ENCODE measurements around the gene UGT2B11. TPM values are rescaled to one million over a fixed set of nuclear protein-coding genes. Genes with fewer than 3 reads are reported as not detected.
"Not testable (repeated sequence)": the region's sequence is repeated elsewhere in the genome, so short reads cannot be mapped to it uniquely, and the experiment has no call there.

The UGT2B11 gene
- total RNA-seq, 1 experiment from 2014 or later, result not detected

DNA sequence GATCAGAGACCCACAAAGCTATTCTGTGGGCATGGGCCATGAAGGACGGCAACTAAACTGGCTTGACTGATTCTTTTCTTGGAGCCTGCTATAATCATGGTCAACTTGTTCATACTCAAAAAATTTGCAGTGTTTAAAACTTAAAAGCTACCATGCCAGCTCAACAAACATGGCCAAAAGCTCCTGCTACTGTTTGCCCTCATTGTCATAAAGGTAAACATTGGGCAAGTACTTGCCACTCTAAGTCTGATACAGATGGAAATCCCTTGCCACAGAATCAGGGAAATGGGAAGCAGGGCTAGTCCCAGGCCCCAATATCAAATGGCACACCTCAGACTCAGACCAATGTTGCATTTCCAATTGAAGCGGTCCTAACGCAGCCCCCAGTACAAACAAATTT is 20.4 kb downstream of the UGT2B11 start:
- no peaks in the 10 kb centered on the region for H3K36me3 ChIP-seq
- H3K9me3 ChIP-seq (replicated peaks), result no peaks in the 10 kb centered on the region
- H3K27ac ChIP-seq, result no peak overlapping the region
- no peaks in the 10 kb centered on the region for H3K4me1 ChIP-seq (replicated peaks)
- DNase-seq (ENCODE audit: low read depth in 1 of 2, low spot score in 2 of 2), result no peak
- H3K27me3 ChIP-seq (replicated peaks), result no peaks in the 10 kb centered on the region
- H3K4me3 ChIP-seq, result no peak overlapping the region

DNA sequence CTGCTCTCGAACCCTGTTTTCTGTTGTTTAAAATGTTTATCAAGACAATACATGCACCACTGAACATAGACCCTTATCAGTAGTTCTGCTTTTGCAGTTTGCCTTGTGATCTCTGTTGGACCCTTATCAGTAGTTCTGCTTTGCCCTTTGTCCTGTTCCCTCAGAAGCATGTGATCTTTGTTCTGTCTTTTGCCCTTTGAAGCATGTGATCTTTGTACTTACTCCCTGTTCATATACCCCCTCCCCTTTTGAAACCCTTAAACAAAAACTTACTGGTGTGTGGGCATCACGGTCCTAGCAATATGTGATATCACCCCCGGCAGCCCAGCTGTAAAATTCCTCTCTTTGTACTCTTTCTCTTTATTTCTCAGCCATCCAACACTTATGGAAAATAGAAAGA is 22.6 kb downstream of the UGT2B11 start:
- not testable (repeated sequence) for DNase-seq (ENCODE audit: low read depth in 1 of 2, low spot score in 2 of 2)

DNA sequence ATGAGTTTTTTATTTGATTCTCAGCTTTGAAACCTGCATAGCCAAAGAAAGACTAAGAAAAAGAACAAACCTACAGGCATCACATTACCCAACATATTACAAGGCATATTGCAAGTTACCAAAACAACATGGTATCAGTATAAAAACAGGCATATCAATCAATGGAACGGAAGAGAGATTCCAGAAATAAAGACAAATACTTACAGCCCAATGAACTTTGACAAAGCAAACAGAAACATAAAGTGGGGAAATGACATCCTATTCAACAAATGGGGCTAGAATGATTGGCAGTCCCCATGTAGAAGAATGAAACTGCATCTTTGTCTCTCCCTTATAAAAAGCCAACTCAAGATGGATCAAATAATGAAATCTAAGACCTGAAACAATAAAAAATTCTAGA is 23.9 kb downstream of the UGT2B11 start:
- H3K9me3 ChIP-seq (replicated peaks); H3K27me3 ChIP-seq (replicated peaks); H3K27ac ChIP-seq; H3K4me1 ChIP-seq (replicated peaks); H3K4me3 ChIP-seq; DNase-seq (ENCODE audit: low read depth in 1 of 2, low spot score in 2 of 2); H3K36me3 ChIP-seq: not testable (repeated sequence)

More for the DNA sequence above, 22.6 kb downstream of the UGT2B11 start:
- not testable (repeated sequence) for H3K27me3 ChIP-seq (replicated peaks); H3K9me3 ChIP-seq (replicated peaks); H3K4me1 ChIP-seq (replicated peaks); H3K36me3 ChIP-seq; H3K27ac ChIP-seq; H3K4me3 ChIP-seq

DNA sequence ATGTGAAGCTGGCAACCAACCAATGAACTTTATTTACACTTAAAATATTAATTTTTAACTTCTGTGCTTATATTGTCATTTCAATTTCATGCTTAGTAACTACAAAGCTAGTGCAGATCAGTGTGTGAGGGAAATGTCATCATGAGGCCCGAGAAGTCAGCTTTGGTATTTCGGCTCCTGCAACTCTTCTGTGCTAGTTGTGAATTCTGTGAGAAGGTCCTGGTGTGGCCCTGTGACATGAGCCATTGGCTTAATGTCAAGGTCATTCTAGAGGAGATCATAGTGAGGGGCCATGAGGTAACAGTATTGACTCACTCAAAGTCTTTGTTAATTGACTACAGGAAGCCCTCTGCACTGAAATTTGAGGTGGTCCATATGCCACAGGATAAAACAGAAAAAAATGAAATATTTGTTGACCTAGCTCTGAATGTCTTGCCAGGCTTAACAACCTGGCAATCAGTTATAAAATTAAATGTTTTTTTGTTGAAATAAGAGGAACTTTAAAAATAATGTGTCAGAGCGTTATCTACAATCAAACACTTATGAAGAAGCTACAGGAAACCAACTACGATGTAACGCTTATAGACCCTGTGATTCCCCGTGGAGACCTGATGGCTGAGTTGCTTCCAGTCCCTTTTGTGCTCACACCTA is 32.9 kb downstream of the UGT2B11 start:
- H3K36me3 ChIP-seq; DNase-seq (ENCODE audit: low read depth in 1 of 2, low spot score in 2 of 2); H3K27ac ChIP-seq; H3K4me3 ChIP-seq; H3K9me3 ChIP-seq (replicated peaks); H3K4me1 ChIP-seq (replicated peaks); H3K27me3 ChIP-seq (replicated peaks): not testable (repeated sequence)

DNA sequence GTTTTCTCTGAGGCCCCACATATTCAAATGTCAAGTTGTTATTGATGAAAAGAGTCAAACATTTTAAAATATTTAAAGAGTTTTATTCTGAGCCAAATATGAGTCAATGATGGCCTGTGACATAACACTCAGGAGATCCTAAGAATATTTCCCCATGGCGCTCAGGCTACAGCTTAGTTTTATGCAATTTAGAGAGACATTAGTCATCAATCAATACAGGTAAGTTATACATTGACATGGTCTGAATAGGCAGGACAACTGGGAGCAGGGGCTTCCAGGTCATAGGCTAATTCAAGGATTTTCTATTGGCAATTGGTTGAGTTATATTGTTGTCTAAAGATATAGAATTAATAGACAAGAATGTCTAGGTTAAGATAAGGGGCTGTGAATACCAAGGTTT is 34.7 kb downstream of the UGT2B11 start:
- H3K9me3 ChIP-seq (replicated peaks); H3K36me3 ChIP-seq; H3K27ac ChIP-seq; H3K27me3 ChIP-seq (replicated peaks); H3K4me3 ChIP-seq; DNase-seq (ENCODE audit: low read depth in 1 of 2, low spot score in 2 of 2); H3K4me1 ChIP-seq (replicated peaks): not testable (repeated sequence)

DNA sequence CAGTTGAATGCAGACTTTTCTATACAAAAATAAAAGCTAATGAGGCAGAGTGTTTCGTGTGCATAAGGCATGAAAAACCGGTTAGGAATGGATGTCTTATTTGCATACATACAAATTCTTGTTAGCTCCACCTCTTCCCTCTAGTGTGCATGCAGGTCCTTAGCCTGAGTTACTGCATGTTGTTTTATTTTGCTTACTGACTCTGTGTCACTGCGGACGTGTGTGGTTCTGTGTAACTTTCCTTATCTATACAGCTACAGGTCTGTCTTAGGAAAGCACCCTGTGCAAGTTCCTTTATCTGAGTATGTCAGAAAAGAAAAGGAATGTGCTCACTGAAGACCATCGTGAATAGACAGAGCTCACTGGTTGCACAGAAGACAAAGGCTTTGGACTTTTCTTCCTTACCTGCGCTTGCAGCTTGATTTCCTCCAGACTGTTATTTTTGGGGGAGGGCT is 35.8 kb downstream of the UGT2B11 start:
- not testable (repeated sequence) for DNase-seq (ENCODE audit: low read depth in 1 of 2, low spot score in 2 of 2); H3K4me3 ChIP-seq; H3K36me3 ChIP-seq; H3K4me1 ChIP-seq (replicated peaks); H3K27me3 ChIP-seq (replicated peaks); H3K27ac ChIP-seq; H3K9me3 ChIP-seq (replicated peaks)

DNA sequence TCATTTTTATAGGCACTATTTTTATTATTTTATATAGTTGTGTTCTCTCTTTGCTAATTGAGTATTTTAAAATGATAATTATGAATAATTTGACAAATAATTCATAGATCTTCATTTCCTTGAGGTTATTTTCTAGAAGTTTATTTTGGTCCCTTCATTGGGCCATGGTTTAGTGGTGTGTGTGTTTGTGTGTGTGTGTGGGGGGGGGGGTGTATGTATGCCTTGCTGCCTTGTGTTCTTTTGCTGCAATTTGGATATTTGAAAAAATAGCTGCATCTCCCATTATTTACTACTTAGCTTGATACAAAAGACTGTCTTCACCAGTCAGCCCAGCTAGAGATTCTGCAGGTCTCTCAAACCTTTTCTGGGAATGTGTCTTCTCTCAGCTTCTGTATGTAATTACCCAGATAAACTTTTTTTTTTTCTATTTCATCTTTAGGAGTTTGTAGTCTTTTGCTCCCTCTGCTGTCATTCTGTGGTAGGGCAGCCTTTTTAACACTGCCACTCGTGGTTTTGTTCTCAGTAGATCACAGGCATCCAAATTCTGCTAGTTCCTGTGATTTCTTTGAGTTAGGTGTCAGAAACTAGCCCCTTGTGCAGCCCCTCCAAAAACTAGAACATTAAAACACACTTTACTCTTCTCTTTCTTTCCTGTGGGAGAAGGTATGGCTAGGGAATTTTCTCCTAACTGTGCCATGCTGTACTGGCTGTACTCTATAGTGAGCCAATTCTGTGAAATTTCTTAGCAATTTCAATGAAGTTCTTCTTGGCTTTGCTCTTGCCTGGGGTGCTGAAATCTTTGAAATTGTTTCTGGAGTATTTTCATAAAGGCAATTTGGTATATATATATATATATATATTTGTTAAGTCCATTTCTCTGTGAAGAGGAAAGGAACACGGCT is 44.1 kb downstream of the UGT2B11 start:
- H3K4me1 ChIP-seq (replicated peaks); H3K4me3 ChIP-seq; H3K9me3 ChIP-seq (replicated peaks); H3K36me3 ChIP-seq; H3K27me3 ChIP-seq (replicated peaks); H3K27ac ChIP-seq: not testable (repeated sequence)
- DNase-seq (ENCODE audit: low read depth in 1 of 2, low spot score in 2 of 2), result peak in 1 of 2 experiments; percentile 50

- H3K4me3 ChIP-seq; DNase-seq (ENCODE audit: low read depth in 1 of 2, low spot score in 2 of 2); H3K4me1 ChIP-seq (replicated peaks); H3K9me3 ChIP-seq (replicated peaks); H3K27me3 ChIP-seq (replicated peaks); H3K36me3 ChIP-seq; H3K27ac ChIP-seq: not testable (repeated sequence)
Measured at GRCh38 chr4:69169171-69169570, 45.4 kb downstream of the UGT2B11 start.

- H3K9me3 ChIP-seq (replicated peaks), result no peaks in the 10 kb centered on the region
- no peak overlapping the region for H3K4me3 ChIP-seq
- no peak for DNase-seq (ENCODE audit: low read depth in 1 of 2, low spot score in 2 of 2)
- H3K36me3 ChIP-seq, result no peaks in the 10 kb centered on the region
- no peaks in the 10 kb centered on the region for H3K4me1 ChIP-seq (replicated peaks)
- H3K27ac ChIP-seq, result no peak overlapping the region
- no peaks in the 10 kb centered on the region for H3K27me3 ChIP-seq (replicated peaks)
Measured at GRCh38 chr4:69167300-69167699, 47.2 kb downstream of the UGT2B11 start.

GRCh38 chr4:69166376-69166775 is 48.2 kb downstream of the UGT2B11 start:
- not testable (repeated sequence) for H3K9me3 ChIP-seq (replicated peaks); H3K27ac ChIP-seq; H3K27me3 ChIP-seq (replicated peaks); H3K4me3 ChIP-seq; H3K36me3 ChIP-seq; H3K4me1 ChIP-seq (replicated peaks); DNase-seq (ENCODE audit: low read depth in 1 of 2, low spot score in 2 of 2)

DNA sequence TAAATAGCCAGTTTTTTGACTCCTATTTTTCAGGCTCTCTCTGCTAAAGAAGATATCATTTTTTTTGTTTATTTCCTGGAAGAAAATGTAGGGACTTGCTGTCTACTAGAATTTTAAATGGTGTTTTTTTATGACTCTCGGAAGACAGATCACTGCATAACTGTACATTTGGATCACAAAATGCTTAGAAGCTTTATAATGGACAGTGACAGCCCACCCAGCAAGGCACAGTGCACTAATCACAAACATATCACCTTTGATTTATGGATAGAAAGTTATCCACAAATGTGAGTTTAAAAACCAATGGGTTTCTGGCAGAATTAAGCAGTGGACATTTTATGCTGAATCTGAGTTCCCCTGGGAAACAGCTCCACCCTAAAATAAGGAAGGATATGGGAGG is 48.8 kb downstream of the UGT2B11 start:
- not testable (repeated sequence) for DNase-seq (ENCODE audit: low read depth in 1 of 2, low spot score in 2 of 2); H3K27ac ChIP-seq; H3K4me1 ChIP-seq (replicated peaks); H3K27me3 ChIP-seq (replicated peaks); H3K36me3 ChIP-seq; H3K4me3 ChIP-seq; H3K9me3 ChIP-seq (replicated peaks)

DNA sequence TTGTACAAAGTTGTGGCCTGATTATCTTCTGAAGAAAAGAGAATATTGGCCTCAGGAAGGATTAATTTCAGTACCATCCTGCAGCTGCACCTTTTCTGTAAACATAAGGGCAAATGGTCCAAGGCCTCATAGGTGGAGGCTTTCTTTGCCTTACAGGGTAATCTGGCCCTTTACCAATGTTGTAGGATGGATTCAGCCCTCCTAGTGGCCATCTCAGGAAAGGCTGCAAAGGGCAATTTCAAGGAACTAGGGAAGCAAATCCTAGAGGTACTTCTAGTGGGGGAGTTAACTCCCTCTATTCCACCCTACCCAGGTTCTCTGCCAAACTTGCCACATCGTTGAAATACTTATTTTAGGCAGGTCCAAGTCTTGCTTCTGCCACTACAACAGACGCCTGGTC is 57.6 kb downstream of the UGT2B11 start:
- H3K4me3 ChIP-seq, result no peak overlapping the region
- H3K27ac ChIP-seq, result no peak overlapping the region
- no peaks in the 10 kb centered on the region for H3K9me3 ChIP-seq (replicated peaks)
- no peaks in the 10 kb centered on the region for H3K4me1 ChIP-seq (replicated peaks)
- H3K27me3 ChIP-seq (replicated peaks), result no peaks in the 10 kb centered on the region
- DNase-seq (ENCODE audit: low read depth in 1 of 2, low spot score in 2 of 2), result peak in 1 of 2 experiments; percentile 1
- H3K36me3 ChIP-seq, result no peaks in the 10 kb centered on the region

GRCh38 chr4:69154021-69154420 is 60.5 kb downstream of the UGT2B11 start:
- H3K36me3 ChIP-seq, result no peaks in the 10 kb centered on the region
- DNase-seq (ENCODE audit: low read depth in 1 of 2, low spot score in 2 of 2), result no peak
- H3K4me3 ChIP-seq, result no peak overlapping the region
- H3K27ac ChIP-seq, result no peak overlapping the region
- H3K4me1 ChIP-seq (replicated peaks), result no peaks in the 10 kb centered on the region
- 0 out of 2 replicates have a peak, but pooled peaks cover 3% of the 10 kb centered on the region for H3K27me3 ChIP-seq (replicated peaks)
- H3K9me3 ChIP-seq (replicated peaks), result no peaks in the 10 kb centered on the region
